Pons (tissue), 1 donor: ENCODE data around the gene GSTO1.

Experiments
- DNase-seq: peaks from one replicate; pipeline ENCODE4 v3.0.0-alpha.2; 2016; ENCODE audit warnings: low spot score

Gene GSTO1

GRCh38 chr10:104304927-104305326 lies 50.2 kb downstream of the GSTO1 start:
- DNase-seq, result no peak

GRCh38 chr10:104306897-104307296 lies 52.2 kb downstream of the GSTO1 start:
- DNase-seq, result no peak

- DNase-seq, result no peak
These were observed 53.1 kb downstream of the GSTO1 start for GRCh38 chr10:104307576-104308438.

- no peak for DNase-seq
These were observed 53.8 kb downstream of the GSTO1 start for GRCh38 chr10:104308439-104308903.

GRCh38 chr10:104309980-104310978 lies 55.6 kb downstream of the GSTO1 start:
- DNase-seq, result no peak

GRCh38 chr10:104311184-104311720 lies 56.6 kb downstream of the GSTO1 start:
- DNase-seq, result no peak

GRCh38 chr10:104314591-104315485 lies 60.1 kb downstream of the GSTO1 start:
- no peak for DNase-seq

- DNase-seq, result no peak
These were observed 60.8 kb downstream of the GSTO1 start for GRCh38 chr10:104315486-104315921.

GRCh38 chr10:104316321-104317099 lies 61.8 kb downstream of the GSTO1 start:
- DNase-seq, result no peak
